Measurements from ENCODE around the gene HSD3B2.
"Not testable (repeated sequence)": the region's sequence is repeated elsewhere in the genome, so short reads cannot be mapped to it uniquely, and the experiment has no call there.

Gene HSD3B2

DNA sequence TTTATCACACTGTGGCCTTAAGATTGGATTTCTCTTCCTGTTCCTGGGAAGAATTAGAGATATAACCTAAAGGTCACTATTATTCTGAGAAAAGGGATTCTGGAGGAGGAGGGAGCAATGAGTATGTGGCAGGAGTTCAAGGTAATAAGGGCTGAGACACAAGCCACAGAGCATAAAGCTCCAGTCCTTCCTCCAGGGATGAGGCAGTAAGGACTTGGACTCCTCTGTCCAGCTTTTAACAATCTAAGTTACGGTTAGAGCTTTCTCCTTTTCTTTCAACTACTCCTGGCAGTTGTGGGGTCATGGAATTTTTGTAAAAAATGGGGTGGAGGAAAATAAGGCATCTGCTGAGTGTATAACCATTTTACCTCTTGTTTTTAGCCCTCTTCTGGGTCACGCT, at the start of gene HSD3B2:
Gene HSD3B2, plus strand, starts transcription at position 201 of the 400 bp plus-strand sequence. CDS start 270 bp downstream, outside the sequence.
- DNase-seq (ENCODE audit: extremely low spot score, insufficient read length, low read depth) (no peak), FAIRE-seq (no peak)

DNA sequence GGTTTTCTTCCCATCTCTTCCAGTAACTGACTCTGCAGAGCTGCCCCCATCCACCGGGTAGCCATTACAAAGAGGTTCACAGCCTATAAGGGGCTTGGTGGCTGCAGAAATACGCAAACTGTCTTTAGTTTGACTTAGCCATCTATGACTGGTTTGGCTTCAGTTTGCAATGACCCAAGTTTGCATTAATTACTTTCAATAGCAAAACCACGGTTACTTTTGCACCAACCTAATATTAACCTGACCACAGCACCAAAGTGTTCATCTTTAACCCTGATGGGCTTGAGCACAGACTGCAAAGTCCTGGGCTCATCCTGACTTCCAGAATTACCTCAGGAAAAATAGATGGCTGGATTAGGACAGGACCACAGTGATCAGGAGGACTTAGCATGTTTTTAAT, 48.5 kb upstream of the HSD3B2 start:
- DNase-seq (ENCODE audit: extremely low spot score, insufficient read length, low read depth) (no peak), FAIRE-seq (peak; percentile 64)

DNA sequence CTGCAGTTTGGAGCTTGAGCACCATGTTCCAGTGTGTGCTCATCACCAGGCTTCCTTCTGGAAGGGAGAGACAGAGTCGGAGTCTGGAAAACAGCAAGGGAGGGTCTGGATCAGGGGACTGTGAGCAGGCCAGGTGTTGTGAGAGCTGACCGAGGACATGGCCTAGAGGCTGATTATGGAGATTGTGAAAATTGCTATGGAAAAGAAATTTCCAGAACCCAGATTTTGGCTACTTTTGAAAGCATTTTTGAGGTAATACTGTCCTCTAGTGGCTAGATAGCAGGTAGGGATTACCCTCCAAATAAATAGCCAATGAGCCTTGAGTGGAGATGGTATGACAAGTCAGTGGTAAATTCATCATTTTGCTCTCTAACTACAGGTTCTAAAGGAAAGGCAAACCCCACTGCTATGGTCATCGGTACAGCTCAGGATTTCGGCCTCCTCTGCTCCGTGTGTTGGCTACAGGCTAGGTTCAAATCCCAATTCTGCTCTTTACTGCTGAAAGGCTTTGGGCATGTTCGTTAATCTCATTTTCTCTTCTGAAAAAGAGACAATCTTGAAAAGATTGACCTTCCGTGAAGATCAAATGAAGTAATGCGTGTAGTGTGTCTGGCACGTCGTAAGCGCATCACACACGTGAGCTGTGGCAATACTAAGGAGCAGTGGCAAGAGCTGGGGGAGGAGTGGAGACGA, 47.4 kb upstream of the HSD3B2 start:
- DNase-seq (ENCODE audit: extremely low spot score, insufficient read length, low read depth): peak; percentile 20
- no peak for FAIRE-seq

DNA sequence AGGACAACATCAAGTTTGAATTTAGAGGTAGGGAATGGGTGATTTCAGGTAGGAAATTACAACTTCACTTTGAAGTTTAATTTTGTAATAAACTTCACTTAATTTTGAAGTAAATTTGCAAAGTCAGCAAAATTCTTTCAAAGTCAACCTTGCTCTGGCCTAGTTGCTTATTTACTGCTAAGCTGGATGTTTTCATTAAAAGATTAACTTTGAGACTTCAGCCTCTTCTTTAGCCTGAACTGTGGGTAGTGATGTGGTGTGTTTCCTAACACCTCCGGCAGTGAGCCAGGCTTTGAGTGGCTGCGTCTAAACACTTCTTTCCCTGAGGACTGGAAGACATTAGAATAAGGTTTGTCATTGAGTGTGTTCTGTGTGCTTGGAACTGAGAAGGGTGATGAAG, 46.4 kb upstream of the HSD3B2 start, which contains the start of gene HAO2:
Gene HAO2, plus strand, starts transcription at position 232 of the 400 bp plus-strand sequence. CDS start 12,301 bp downstream, outside the sequence.
- FAIRE-seq (no peak), DNase-seq (ENCODE audit: extremely low spot score, insufficient read length, low read depth) (no peak)

DNA sequence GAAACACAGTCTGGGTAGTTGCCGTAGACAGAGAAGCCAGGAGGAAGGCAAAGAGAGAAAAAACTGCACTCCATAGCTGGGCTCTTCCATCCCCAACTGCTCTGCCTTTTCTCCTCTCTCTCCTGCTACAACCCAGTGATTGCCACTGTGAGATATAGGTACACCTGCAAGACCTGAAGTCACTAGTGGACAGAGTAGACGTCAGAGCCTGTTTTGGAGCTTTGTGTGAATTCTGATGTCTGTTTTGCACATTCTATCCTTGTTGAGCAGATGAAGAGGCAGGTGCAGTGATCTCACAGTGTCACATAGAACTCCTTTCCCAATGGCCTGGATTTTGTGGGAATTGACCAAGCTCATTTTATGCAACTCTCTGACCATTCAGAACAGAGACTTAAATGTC, 44.2 kb upstream of the HSD3B2 start:
- DNase-seq (ENCODE audit: extremely low spot score, insufficient read length, low read depth): no peak
- no peak for FAIRE-seq

DNA sequence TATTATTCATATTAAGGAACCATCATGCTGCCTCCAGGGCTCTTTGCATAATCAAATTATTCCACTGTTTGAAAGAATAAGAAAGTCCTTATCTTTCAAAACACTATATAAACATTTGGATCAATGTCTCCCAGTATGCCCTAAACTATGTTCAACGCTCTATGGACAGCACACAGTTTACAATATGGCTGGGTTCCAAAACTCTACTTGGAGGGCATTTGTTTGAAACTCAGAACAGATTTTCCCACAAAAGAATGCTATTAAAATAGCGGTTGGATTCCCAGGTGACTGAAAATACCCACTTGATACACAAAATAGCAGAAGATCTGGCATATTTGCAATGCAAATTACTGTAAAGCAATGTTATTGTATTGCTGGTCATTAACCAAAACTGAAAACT, 43.1 kb upstream of the HSD3B2 start:
- no peak for FAIRE-seq

DNA sequence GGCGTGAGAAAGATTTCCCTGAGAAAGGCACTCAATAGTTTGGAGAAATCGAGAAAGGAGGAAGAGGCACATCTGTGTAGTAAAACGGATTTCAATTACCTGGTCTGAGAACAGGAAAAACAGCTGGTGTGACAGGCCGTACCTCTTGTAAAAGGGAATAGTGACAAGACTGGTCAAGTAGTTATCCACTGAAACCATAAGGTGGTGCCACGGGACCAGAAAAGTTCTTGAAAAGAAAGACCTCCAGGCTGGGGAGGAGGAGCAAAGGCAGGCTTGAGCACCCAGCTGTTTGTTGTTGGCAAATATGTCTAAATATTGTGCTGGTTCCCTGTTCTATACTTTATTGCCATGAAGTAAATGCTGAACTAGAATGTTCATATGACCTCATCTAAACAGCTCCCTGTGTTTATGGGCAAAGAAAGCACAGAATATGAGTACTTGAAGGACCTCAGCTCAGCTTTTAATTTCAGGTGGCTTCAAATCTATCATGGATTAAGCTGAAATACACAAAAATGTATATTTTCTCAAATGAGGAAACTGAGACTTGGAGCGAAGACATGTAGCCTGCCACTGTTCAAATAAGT, 42.4 kb upstream of the HSD3B2 start:
- peak; percentile 58 for FAIRE-seq

More for the DNA sequence above, 43.1 kb upstream of the HSD3B2 start:
- DNase-seq (ENCODE audit: extremely low spot score, insufficient read length, low read depth): no peak

DNA sequence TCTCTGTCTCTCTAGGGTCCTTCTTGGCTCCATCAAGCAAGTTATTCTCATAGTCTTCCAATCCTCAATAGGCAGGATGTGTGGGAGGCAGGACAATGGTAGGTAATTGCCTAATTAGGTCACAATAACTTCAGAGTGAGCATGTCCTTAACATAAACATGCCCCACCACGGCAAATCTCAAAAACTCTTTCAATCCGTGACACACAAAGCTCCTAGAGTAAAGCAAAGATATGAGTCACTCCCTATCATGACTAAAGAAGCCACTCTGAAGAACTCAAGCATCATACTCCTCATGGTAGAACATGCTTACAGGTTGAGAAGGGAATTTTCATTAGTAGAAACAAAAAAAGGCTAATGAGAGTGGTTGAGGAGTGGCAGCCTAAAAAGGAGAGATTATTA, 41.5 kb upstream of the HSD3B2 start:
- no peak for FAIRE-seq
- DNase-seq (ENCODE audit: extremely low spot score, insufficient read length, low read depth): no peak

More for the DNA sequence above, 42.4 kb upstream of the HSD3B2 start:
- peak; percentile 17 for DNase-seq (ENCODE audit: extremely low spot score, insufficient read length, low read depth)

DNA sequence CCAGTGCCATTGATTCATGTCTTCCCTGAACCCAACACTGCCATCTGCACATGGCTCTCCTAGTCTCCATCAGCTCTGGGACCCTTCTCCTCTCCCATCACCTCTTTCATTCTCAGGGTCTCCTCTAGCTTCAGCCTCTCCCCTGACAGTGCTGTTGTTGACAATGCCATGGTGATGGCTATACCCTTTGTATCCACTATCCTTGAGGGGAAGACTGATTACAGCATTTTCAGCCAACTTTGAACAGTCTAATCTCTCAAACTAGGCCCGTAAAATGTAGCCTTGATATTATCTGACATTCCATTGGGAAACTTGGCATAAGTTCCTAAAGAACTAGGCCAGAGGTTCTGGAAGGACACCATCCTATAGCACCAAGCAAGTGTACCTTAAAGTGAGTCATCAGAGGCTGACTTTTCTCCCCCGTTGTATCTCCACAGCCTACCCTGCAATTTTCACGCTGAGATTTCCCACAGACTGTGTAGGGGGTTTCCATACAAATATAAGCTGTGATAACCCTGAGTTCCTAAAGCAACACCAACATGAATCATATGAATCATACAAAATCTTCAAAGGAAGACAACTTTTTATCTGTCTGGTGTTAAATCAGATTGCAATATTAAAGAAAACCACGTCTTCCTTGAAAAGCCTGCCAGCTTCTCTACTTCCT, 40.6 kb upstream of the HSD3B2 start:
- DNase-seq (ENCODE audit: extremely low spot score, insufficient read length, low read depth) (no peak), FAIRE-seq (no peak)

DNA sequence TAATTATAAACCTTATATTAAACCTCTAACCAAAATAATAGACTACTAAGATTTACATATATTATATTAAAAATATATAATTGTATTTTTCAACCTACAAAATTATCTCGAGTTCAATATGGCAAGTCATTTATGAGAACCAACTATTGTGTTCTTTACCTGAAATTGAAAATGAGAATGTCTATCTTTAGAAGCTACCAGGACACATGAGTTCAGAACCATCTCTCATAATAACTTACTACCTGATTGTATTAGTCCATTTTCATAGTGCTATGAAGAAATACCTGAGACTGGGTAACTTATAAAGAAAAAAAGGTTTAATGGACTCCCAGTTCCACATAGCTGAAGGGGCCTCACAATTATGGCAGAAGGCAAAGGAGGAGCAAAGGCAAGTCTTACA, 39.6 kb upstream of the HSD3B2 start:
- DNase-seq (ENCODE audit: extremely low spot score, insufficient read length, low read depth): no peak
- no peak for FAIRE-seq

DNA sequence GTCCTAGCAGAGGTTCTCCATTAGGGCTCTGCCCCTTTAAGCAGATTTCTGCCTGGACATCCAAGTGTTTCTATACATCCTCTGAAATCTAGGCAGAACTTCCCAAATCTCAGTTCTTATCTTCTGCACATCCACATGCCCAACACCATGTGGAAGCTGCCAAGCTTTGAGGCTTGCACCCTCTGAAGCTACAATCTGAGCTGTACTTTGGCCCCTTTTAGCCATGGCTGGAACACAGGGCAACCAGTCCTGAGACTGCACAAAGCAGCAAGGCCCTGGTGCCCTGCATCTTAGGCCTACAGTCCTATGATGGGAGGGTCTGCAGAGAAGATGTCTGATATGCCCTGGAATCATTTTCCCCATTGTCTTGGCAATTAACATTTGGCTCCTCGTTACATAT, 38.4 kb upstream of the HSD3B2 start:
- DNase-seq (ENCODE audit: extremely low spot score, insufficient read length, low read depth) (no peak), FAIRE-seq (no peak)

DNA sequence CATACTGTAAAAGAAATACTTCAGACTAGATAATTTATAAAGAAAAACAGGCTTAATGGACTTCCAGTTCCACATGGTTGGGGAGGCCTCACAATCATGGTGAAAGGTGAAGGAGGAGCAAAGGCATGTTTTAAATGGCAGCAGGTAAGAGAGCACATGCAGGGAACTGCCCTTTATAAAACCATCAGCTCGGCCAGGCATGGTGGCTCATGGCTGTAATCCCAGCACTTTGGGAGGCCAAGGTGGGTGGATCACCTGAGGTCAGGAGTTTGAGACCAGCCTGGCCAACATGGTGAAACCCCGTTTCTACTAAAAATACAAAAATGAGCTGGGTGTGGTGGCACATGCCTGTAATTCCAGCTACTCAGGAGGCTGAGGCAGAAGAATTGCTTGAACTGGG, 37.4 kb upstream of the HSD3B2 start:
- not testable (repeated sequence) for DNase-seq (ENCODE audit: extremely low spot score, insufficient read length, low read depth); FAIRE-seq

DNA sequence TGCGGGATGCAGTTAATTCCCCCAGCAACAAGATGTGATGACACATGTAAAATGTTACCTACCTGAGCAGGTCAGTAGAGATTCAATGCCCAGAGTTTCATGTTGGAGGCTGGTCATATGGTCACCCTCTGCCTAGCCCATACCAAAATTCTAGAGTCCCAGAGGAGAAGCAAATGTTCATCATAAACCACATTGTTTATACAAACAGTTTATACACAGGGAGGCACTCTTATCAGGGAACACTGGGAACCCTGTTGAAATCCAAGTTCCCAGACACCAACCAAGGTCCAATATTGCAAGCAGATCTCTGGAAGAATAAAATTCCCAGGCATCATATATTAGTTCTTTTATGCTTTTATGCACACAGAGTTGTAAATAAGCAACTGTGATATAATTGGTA, 35.8 kb upstream of the HSD3B2 start:
- FAIRE-seq: no peak
- no peak for DNase-seq (ENCODE audit: extremely low spot score, insufficient read length, low read depth)

DNA sequence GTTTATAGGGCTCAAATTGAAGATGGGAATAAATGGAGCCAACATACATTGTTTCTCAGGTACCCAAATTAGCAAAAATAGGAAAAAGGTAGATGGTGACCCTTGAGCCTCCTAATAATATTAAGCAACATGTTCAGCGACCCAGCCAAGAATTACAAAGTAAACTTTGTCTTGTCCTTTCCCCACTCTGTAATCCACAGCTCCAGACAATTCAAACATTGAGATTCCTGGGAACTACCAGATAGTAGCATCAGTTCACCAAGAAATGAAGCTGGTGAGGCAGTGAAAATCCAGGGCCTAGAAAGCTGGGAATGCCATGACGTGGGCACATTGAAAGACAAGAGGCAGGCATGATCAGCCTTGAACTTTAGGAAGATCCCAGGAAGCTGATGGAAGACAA, 34.6 kb upstream of the HSD3B2 start:
- no peak for FAIRE-seq
- no peak for DNase-seq (ENCODE audit: extremely low spot score, insufficient read length, low read depth)

DNA sequence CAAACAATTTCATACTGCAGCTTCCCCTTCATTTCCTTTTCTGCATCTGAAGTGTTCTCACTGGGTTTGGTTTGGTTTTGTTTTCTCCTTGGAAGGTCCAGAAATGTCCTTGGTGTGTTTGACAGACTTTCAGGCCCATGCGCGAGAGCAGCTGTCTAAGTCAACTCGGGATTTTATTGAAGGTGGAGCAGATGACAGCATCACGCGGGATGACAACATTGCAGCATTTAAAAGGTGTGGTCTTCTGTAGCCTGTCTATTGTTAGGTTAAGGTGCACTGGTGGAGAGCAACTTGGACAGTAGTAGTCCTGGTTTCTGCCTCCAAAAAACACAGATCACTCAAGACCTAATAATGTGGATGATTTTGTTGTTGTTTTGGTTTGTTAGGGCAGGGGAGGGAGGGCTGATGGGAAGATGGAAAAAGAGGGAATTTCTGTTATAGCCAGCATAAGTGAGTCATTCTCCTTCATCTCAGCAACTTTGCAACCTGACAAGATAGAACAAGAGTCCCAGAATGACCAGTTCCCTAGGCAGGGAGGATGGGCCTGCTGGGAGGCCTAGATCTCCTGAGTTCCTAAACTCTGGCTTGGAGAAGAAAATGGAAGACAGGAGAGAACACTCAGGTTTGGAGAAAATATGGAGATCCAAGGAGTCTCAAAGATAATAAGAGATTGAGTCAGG, 33.8 kb upstream of the HSD3B2 start:
- DNase-seq (ENCODE audit: extremely low spot score, insufficient read length, low read depth): no peak
- no peak for FAIRE-seq

DNA sequence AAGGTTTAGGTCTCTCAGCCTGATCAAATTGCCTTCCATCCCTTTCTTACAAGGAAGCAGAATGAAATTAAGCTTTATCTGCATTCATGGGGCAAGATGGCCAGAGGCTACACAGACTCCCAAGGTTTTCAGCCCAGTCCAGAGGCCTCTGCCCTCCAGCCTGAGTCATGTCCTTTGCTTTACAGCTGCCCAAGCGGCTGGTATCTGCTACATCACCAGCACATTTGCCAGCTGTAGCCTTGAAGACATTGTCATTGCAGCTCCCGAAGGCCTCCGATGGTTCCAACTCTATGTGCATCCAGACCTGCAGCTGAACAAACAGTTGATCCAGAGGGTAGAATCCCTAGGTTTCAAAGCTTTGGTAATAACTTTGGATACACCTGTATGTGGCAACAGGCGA, 30.4 kb upstream of the HSD3B2 start:
- DNase-seq (ENCODE audit: extremely low spot score, insufficient read length, low read depth): no peak

DNA sequence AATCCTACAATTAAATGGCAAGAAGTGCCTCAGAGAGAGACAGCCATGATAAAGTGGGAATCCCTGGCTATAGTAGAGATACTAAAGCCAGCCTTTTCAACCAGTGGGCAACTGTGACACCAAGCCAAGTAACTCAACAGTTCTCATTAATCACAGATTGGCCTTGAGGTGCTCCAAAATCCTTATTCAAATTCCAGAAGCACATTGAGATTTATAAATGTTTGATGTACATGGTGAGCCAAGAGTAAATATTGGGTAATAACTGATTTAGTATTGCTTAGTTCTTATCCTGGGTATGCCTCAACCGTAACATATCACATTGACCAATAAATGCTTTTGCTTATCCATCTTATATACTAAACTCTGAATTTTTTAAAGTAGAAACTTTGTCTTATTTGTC, 29.3 kb upstream of the HSD3B2 start:
- DNase-seq (ENCODE audit: extremely low spot score, insufficient read length, low read depth) (no peak), FAIRE-seq (no peak)

More for the DNA sequence above, 30.4 kb upstream of the HSD3B2 start:
- no peak for FAIRE-seq

DNA sequence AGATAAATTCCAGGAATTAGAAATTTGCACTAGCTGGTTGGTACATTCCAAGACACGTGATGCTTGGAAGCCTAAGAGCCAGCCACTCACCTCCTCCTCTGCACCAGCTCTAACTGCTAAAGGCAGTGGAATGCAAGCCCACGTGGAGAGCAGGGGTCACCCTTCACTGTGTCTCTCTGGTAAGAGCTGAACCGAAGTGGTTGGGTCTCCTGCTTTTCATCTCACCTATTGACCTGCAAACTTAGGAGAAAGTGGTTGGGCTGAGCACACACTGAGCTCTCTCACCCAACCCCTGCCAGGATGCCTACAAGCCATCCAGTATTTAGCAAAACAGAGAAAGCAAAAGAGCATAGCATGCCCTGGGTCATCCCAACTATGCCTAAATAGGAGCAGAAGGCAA, 27.1 kb upstream of the HSD3B2 start:
- FAIRE-seq: no peak
- DNase-seq (ENCODE audit: extremely low spot score, insufficient read length, low read depth): no peak

DNA sequence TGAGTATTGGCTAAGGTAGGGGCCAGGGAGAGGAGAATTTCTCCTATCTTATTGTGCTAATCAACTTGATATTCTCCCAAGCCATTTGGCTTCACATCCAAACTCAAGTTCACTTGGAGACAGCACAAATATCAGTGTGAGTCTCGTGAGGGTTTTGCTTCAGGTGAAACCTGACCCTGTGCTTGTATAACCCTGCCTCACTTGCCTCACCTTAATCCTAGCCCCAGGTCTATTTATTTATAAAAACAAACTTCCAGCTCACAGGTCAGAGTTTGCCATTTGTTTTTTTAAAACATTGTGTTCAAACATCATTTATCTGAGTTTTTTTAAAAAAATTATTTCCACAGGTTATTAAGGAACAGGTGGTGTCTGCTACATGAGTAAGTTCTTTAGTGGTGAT, 26.5 kb upstream of the HSD3B2 start:
- FAIRE-seq (no peak), DNase-seq (ENCODE audit: extremely low spot score, insufficient read length, low read depth) (no peak)

DNA sequence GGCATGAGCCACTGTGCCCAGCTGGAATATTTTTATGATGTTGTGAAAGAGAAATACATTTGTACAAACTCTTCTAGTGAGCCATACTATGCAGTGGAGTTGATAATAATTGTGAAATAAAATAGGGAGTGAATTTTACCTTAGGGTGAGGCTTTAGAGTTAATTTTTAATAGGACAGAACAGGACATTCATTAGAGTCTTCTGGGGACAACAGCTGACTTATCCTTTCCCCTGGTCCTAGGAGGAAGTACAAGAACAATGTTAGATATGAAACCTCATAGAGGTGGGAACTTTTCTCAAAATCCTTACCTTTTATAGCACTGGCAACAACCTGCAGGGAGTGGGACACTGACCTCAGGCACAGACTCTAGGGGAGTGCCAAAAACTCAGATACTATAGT, 24.4 kb upstream of the HSD3B2 start:
- FAIRE-seq (no peak), DNase-seq (ENCODE audit: extremely low spot score, insufficient read length, low read depth) (no peak)

DNA sequence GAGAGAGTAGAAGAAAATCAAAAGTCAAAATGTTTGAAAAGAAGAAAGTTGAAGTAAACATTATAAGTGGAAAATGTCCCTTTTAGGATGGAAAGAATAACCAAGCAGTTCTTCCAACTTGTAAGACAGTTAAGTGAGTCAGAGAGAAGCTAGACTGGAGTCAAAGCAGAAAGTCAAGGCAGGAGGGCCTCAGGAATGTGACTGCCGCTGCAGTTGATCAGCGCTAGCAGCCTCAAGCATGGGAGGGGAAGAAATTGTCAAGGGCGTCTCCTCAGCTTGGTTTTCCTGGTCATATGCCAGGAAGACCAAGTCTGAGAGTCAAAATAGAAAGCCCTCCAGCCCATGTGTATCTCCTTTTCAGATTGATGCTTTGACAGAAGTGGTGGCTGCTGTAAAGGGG, 23.2 kb upstream of the HSD3B2 start:
- no peak for DNase-seq (ENCODE audit: extremely low spot score, insufficient read length, low read depth)
- no peak for FAIRE-seq
